PC-9 (cell line): ENCODE data around the gene ADAT3. TPM values are rescaled to one million over a fixed set of nuclear protein-coding genes. Genes with fewer than 3 reads are reported as not detected.

Experiments
- BruUV-seq: library from RNA; stranded (reverse); fragments of 400-500 nt; replicated peaks from 2 replicates; lab custom pipeline; 2021; lab: Mats Ljungman, UMichigan
- CTCF ChIA-PET: fragments of 300-600 bp; sonication (Branson Sonifier 250); formaldehyde crosslinking; loops from one replicate; lab custom pipeline; 2022; ENCODE audit warnings: antibody characterized with exemption; lab: Charles Lee
- POLR2A ChIA-PET: fragments of 300-600 bp; sonication (Branson Sonifier 250); formaldehyde crosslinking; loops from one replicate; lab custom pipeline; 2022; ENCODE audit warnings: antibody characterized with exemption; ENCODE audit not compliant: unreplicated experiment; lab: Charles Lee
- DNase-seq, 2 experiments: peaks; one replicate each; pipeline versions ENCODE4 v3.0.0 to v3.0.0-alpha.2; 2015 to 2022; ENCODE audit warnings: mixed read lengths in 1 of 2
- H2AFZ ChIP-seq: fragments of 200-600 bp; sonication (generic); 2 replicates; pipeline ENCODE4 v1.8.1; 2017; ENCODE audit warnings: antibody characterized with exemption
- H3F3A ChIP-seq: fragments of 200-600 bp; sonication (generic); 2 replicates; pipeline ENCODE4 v1.8.1; 2017; ENCODE audit warnings: antibody characterized with exemption, mild to moderate bottlenecking, low read depth; ENCODE audit not compliant: insufficient read depth
- H3K27ac ChIP-seq: fragments of 200-600 bp; sonication (generic); 2 replicates; pipeline ENCODE4 v1.6.1; 2016; ENCODE audit warnings: mixed run types
- H3K27me3 ChIP-seq: fragments of 200-600 bp; sonication (generic); 2 replicates; pipeline ENCODE4 v1.6.1; 2016; ENCODE audit warnings: low read depth, mixed run types; ENCODE audit not compliant: insufficient read depth
- H3K36me3 ChIP-seq: fragments of 200-600 bp; sonication (generic); 2 replicates; pipeline ENCODE4 v1.6.1; 2016; ENCODE audit warnings: low read depth, mixed run types
- H3K4me1 ChIP-seq: fragments of 200-600 bp; sonication (generic); replicated peaks from 2 replicates; pipeline ENCODE4 v1.6.1; 2016; ENCODE audit warnings: mixed run types; ENCODE audit not compliant: insufficient read depth
- H3K4me2 ChIP-seq: fragments of 200-600 bp; sonication (generic); 2 replicates; pipeline ENCODE4 v1.6.1; 2017; ENCODE audit warnings: mixed run types
- H3K4me3 ChIP-seq: fragments of 200-600 bp; sonication (generic); 2 replicates; pipeline ENCODE4 v1.6.1; 2016; ENCODE audit warnings: mixed run types
- H3K79me2 ChIP-seq: fragments of 200-600 bp; sonication (generic); 2 replicates; pipeline ENCODE4 v1.6.1; 2017; ENCODE audit warnings: low read depth, mixed run types
- H3K9me2 ChIP-seq: fragments of 200-600 bp; sonication (generic); 2 replicates; pipeline ENCODE4 v1.8.1; 2017; ENCODE audit warnings: mild to moderate bottlenecking; ENCODE audit not compliant: insufficient read depth
- H3K9me3 ChIP-seq: fragments of 200-600 bp; sonication (generic); 2 replicates; pipeline ENCODE4 v1.8.1; 2016; ENCODE audit warnings: low read depth; ENCODE audit not compliant: insufficient read depth
- H4K20me1 ChIP-seq: fragments of 200-600 bp; sonication (generic); 2 replicates; pipeline ENCODE4 v1.8.1; 2017; ENCODE audit not compliant: insufficient read depth
- CTCF ChIP-seq: fragments of 200-600 bp; sonication (generic); conservative IDR thresholded peaks from 2 replicates; pipeline ENCODE4 v1.6.1; 2017; ENCODE audit warnings: mixed run types, antibody characterized with exemption, mild to moderate bottlenecking, moderate library complexity
- EZH2 ChIP-seq: fragments of 200-600 bp; sonication (generic); IDR thresholded peaks from 2 replicates; pipeline ENCODE4 v1.8.0; 2017; ENCODE audit warnings: antibody characterized with exemption, low read depth
- intact Hi-C: fragments of 100-400 bp; cut with micrococcal nuclease; formaldehyde crosslinking; loops from one replicate; pipeline ENCODE4 v1.10.0; 2022; ENCODE audit not compliant: unreplicated experiment
- total RNA-seq: library from RNA; stranded (reverse); gene quantifications from 2 replicates; pipeline ENCODE4 v1.2.3, GENCODE V29; 2021

The ADAT3 gene
- total RNA-seq, 1 experiment from 2014 or later, result 7.8 TPM

DNA sequence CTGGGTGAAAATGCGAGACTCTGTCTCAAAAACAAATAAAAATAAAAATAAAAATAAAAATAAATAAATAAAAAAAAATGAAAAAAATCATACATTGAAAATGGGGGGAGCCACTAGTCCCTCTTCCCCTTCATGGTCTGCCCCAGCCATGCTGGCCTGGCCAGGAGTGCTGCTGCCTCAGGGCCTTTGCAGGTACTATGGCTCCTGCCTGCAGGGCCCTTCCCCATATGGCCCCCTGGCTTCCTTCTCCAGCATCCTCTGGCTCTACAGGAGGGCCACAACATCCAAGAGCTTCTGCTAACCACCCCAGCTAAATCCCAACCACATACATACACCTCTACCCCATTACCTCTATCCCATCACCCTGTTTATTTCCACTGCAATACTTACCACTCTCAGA, 15.3 kb upstream of the ADAT3 start:
- no peak for DNase-seq
- no peak overlapping the region for H3K4me2 ChIP-seq
- H3F3A ChIP-seq, result no peaks in the 10 kb centered on the region
- TF ChIP-seq EZH2 (no peak), CTCF (no peak)
- H3K4me1 ChIP-seq, result no peaks in the 10 kb centered on the region
- no peaks in the 10 kb centered on the region for H4K20me1 ChIP-seq
- H3K36me3 ChIP-seq, result no peaks in the 10 kb centered on the region
- H3K4me3 ChIP-seq, result no peak overlapping the region
- H3K79me2 ChIP-seq, result peaks cover under 1% of the 10 kb centered on the region; the same call in 1 of the 2 replicates
- ChIA-PET CTCF (no interaction called here), POLR2A (no interaction called here)
- BruUV-seq, result no TSS peak
- no peaks in the 10 kb centered on the region for H3K9me3 ChIP-seq
- no peaks in the 10 kb centered on the region for H3K9me2 ChIP-seq
- no peak overlapping the region for H3K27ac ChIP-seq
- intact Hi-C loops, result no loop called here
- H3K27me3 ChIP-seq, result no peaks in the 10 kb centered on the region
- no peak overlapping the region for H2AFZ ChIP-seq

DNA sequence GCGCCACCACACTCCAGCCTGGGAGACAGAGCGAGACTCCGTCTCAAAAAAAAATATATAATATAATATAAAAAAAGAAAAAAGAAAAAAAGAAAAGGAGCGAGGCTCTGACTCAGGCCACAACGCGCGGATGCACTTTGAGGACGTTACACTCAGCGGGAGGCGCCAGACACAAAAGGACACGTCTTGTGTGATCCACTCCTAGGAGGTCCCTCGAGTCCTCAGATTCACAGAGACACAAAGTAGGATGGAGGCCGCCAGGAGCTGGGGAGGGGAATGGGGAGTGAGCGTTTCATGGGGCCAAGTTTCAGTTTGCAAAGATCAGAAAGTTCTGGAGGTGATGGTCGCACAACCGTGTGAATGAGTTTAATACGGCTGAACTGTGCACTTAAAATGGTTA, 11.4 kb upstream of the ADAT3 start:
- CTCF ChIA-PET, result interaction anchor here (0.6 kb wide), 1 partner anchor 480 kb away, joined by 5 read pairs; no protein-coding TSS in a partner anchor
- no peaks in the 10 kb centered on the region for H3K4me1 ChIP-seq
- POLR2A ChIA-PET, result no interaction called here
- no peaks in the 10 kb centered on the region for H3K9me3 ChIP-seq
- no peaks in the 10 kb centered on the region for H3K79me2 ChIP-seq
- no peaks in the 10 kb centered on the region for H3K9me2 ChIP-seq
- no TSS peak for BruUV-seq
- no peaks in the 10 kb centered on the region for H3K27me3 ChIP-seq
- intact Hi-C loops, result no loop called here
- no peaks in the 10 kb centered on the region for H4K20me1 ChIP-seq
- DNase-seq, result no peak
- no peak for TF ChIP-seq EZH2
- H3K27ac ChIP-seq, result no peak overlapping the region
- H3K4me2 ChIP-seq, result no peak overlapping the region
- no peaks in the 10 kb centered on the region for H3K36me3 ChIP-seq
- H3K4me3 ChIP-seq, result no peak overlapping the region
- H3F3A ChIP-seq, result peaks cover 12% of the 10 kb centered on the region; the same call in 1 of the 2 replicates
- H2AFZ ChIP-seq, result no peak overlapping the region

DNA sequence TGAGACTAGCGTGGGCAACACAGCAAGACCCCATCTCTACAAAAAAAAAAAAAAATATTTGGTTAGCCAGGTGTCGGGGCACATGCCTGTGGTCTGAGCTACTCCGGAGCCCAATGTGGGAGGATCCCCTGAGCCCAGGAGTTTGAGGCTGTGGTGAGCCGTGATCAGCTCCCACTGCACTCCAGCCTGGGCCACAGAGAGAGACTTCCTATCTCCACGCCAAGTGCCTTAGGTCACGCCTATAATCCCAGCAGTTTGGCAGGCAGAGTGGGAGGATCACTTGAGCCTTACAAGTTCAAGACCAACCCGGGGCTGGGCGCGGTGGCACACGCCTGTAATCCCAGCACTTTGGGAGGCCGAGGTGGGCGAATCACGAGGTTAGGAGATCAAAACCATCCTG, 8.7 kb upstream of the ADAT3 start:
- TF ChIP-seq CTCF (no peak), EZH2 (no peak)
- CTCF ChIA-PET, result interaction anchor here (0.6 kb wide), 1 partner anchor 381 kb away, joined by 8 read pairs; no protein-coding TSS in a partner anchor
- H3K27ac ChIP-seq, result no peak overlapping the region
- no peaks in the 10 kb centered on the region for H3K79me2 ChIP-seq
- no peaks in the 10 kb centered on the region for H3K36me3 ChIP-seq
- peaks cover 12% of the 10 kb centered on the region; the same call in 1 of the 2 replicates for H3F3A ChIP-seq
- H4K20me1 ChIP-seq, result no peaks in the 10 kb centered on the region
- intact Hi-C loops, result no loop called here
- no TSS peak for BruUV-seq
- H3K4me2 ChIP-seq, result no peak overlapping the region
- no peaks in the 10 kb centered on the region for H3K9me3 ChIP-seq
- DNase-seq, result no peak
- no peak overlapping the region for H2AFZ ChIP-seq
- H3K4me1 ChIP-seq, result no peaks in the 10 kb centered on the region
- no peak overlapping the region for H3K4me3 ChIP-seq
- POLR2A ChIA-PET, result no interaction called here
- H3K9me2 ChIP-seq, result no peaks in the 10 kb centered on the region
- no peaks in the 10 kb centered on the region for H3K27me3 ChIP-seq

DNA sequence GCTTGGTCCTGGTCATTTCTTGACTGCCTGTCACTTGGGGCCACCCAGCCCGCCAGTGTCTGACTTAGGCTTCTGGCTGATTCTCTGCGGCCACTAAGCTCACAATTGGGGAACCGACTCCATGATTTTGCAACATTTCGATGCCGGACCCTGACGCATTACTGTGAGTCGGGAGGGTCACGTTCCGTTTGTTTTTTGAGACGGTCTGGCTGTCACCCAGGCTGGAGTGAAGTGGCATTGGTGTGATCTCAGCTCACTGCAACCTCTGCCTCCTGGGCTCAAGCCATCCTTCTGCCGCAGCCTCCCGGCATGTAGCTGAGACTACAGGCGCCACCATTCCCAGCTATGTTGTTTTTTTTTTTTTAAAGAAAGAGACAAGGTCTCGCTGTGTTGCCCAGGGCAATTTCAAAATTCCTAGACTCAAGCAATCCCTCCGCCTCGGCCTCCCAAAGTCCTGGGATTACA, 3.2 kb upstream of the ADAT3 start:
- no peak for DNase-seq
- Histone ChIP-seq H4K20me1 (no peaks in the 10 kb centered on the region), H2AFZ (no peak overlapping the region), H3K4me2 (no peak overlapping the region), H3K9me2 (no peaks in the 10 kb centered on the region), H3K27ac (no peak overlapping the region), H3K36me3 (no peaks in the 10 kb centered on the region), H3K79me2 (peaks cover 13% of the 10 kb centered on the region), H3K4me1 (peaks cover 16% of the 10 kb centered on the region), H3K4me3 (no peak overlapping the region), H3K27me3 (no peaks in the 10 kb centered on the region), H3F3A (peaks cover 28% of the 10 kb centered on the region; the same call in 1 of the 2 replicates), H3K9me3 (no peaks in the 10 kb centered on the region)
- CTCF ChIA-PET, result interaction anchor here (0.6 kb wide), 1 partner anchor 254 kb away, joined by 6 read pairs; no protein-coding TSS in a partner anchor
- intact Hi-C loops, result no loop called here
- no TSS peak for BruUV-seq
- POLR2A ChIA-PET, result no interaction called here
- no peak for TF ChIP-seq CTCF
- TF ChIP-seq EZH2, result no peak
